Forelimb muscle (tissue), 1 donor: ENCODE results near the gene NDUFB5. TPM values are rescaled to one million over a fixed set of nuclear protein-coding genes. Genes with fewer than 3 reads are reported as not detected.

ENCODE experiments used
- DNase-seq: peaks from one replicate; pipeline ENCODE4 v3.0.0-alpha.2; 2013; ENCODE audit warnings: low read depth
- polyA plus RNA-seq: library from polyadenylated mRNA; unstranded; fragments of 120-200 nt; gene quantifications from one replicate; pipeline ENCODE4 v1.2.1, GENCODE V29; 2013; ENCODE audit not compliant: insufficient read length

Gene NDUFB5
- 177 TPM for polyA plus RNA-seq

- DNase-seq = peak; percentile 98
Measured at GRCh38 chr3:179604321-179605078, at the start of gene NDUFB5, which contains the start of gene MRPL47. TSS of gene NDUFB5 (plus strand) at chr3:179604794. CDS start at chr3:179604816, 22 bp downstream. TSS of gene MRPL47 (minus strand) at chr3:179604638. CDS start at chr3:179604624, 14 bp downstream.

DNA sequence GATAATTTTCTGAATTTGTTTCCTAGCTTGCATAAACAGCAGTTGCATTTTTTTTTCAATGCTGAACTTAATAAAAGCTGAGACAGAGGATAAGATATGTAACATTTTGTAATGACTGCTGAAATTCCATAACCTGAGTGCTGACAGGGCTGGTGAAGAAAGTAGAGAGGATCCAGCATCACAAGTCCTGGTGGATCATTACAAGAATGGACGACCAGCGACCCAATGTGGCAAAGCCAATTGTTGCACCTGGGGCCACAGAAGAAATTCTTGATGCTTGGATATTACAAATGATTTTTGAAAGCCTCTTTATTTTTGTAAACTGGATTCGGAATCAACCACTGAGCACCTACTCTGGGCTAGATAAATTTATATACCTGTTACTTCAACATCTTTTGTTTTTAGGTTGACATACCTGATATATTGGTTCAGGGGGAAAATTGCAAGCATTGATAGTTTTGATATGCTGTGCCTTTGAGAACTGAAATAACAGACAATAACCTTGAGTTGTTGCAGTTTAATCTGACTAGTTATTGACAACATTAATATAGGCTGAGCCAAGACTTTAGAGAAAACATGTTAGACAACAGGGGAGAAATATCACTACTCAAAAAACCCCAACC lies 45.7 kb upstream of the NDUFB5 start:
- peak; percentile 43 for DNase-seq

- no peak for DNase-seq
Measured at GRCh38 chr3:179560791-179561190, 43.8 kb upstream of the NDUFB5 start.

GRCh38 chr3:179562591-179563270 lies 41.9 kb upstream of the NDUFB5 start, which contains the start of gene ACTL6A:
TSS of gene ACTL6A (plus strand) at chr3:179562926. CDS start at chr3:179563093, 167 bp downstream.
- DNase-seq = peak; percentile 99

GRCh38 chr3:179563271-179563783 lies 41.3 kb upstream of the NDUFB5 start:
- DNase-seq = no peak

DNA sequence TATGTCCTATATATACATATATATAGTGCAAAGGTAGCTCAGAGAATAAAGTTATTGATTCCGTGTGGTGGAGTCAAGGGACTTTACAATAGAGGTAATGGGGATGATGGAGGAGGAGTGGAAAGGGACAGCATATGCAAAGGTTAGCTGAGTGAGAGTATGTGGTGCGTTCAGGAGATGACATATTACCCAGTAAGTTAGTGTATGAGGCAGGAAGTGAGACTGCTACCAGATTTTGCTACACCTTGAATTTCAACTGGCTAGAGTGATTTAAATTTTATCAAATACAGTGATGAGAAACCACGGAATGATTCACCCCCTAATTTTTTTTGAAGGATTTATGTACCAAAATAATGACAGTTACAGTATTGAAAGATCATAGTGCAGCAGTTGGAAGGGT lies 39.1 kb upstream of the NDUFB5 start:
- no peak for DNase-seq

- no peak for DNase-seq
Measured at GRCh38 chr3:179580992-179581391, 23.6 kb upstream of the NDUFB5 start.

DNA sequence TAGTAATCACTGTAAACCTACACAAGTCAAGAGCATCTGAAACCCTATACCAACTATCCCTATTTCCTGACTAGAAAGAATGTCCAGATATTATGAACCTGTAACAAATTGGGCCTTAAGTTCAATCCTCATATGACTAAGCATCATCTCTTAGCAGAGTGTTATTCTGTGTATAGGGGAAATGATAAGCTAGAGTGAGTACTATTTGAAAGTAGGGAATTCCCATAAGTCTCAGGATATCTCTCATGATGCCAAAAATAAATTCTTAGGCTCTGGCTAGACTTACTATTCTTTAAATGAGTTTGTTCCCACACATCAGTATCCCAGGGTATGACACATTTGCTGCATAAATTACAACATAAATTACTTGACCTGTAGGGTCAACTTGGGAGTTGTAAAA lies 15.5 kb upstream of the NDUFB5 start:
- DNase-seq = no peak

GRCh38 chr3:179590669-179591068 lies 13.9 kb upstream of the NDUFB5 start:
- no peak for DNase-seq

DNA sequence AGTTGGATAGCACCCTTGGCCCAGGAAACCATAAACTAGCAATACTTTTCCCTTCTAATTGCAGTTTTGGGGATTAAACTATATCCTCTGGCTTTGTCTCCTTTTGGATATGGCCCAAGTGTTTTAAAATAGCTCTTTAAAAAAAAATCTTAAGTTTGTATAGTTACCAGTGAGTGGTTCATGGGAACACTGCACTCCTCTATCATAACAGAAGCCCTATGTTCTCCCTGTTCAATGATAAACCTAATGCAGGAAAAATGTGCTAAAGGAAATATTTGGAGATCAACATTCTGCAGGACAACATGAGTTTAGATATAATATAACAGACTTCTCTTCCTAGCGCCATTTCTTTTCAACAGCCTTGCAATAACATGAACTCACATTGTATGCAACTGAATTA lies 13.3 kb upstream of the NDUFB5 start:
- DNase-seq = no peak

DNA sequence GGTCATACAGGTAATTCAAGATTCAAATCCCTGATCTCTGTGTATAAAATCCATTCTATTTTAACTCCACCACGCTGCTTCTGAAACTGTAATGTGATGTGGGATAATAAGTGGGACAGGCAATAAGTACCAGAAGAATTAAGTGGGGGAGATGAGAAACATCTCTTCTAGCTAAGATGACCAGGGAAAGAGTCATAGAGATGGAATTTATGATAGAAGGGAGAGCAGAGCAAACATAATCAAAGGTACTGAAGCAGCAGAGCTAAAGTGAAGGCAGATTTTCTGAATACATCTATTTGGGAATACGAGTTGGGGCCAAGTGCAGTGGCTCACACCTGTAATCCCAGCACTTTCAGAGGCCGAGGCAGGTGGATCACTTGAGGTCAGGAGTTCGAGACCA lies 5.1 kb upstream of the NDUFB5 start:
- no peak for DNase-seq

DNA sequence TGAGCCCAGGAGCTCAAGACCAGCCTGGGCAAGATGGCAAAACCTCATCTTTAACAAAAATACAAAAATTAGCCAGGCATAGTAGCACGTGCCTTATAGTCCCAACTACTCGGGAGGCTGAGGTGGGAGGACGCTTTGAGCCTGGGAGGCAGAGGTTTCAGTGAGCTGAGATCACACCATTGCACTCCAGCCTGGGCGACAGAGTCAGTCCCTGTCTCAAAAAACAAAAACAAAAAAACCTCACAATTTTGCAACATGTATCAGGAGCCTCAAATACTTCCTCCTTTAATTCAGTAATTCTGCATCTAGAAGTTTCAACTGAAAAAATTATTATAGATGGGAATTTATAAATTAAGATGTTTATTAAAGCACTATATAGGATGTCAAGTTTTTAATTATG lies 1.3 kb upstream of the NDUFB5 start:
- no peak for DNase-seq

GRCh38 chr3:179603831-179604230 lies 763 bp upstream of the NDUFB5 start:
- no peak for DNase-seq

DNA sequence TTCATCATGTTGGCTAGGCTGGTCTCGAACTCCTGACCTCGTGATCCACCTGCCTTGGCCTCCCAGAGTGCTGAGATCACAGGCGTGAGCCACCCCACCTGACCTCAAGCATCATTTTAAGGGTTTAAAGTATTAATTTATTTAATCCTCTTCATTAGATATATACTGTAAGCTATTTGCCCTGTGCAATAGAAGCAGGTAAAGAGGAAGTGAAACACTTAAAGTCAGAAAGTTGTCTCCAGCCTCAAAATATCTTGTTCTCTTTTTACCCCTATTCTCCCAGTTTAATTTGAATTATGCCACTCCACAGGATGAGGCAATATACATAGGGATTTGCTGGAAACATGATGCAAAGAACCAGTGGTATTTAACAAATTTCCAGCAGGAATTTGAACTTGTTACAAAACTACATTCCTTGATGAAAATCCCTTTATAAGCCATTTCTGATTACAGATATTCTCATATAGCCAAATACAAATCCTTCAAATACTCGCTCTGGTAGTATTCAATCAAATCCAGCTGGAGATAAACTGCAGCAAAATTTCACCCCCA lies 2.0 kb downstream of the NDUFB5 start:
- DNase-seq = no peak

DNA sequence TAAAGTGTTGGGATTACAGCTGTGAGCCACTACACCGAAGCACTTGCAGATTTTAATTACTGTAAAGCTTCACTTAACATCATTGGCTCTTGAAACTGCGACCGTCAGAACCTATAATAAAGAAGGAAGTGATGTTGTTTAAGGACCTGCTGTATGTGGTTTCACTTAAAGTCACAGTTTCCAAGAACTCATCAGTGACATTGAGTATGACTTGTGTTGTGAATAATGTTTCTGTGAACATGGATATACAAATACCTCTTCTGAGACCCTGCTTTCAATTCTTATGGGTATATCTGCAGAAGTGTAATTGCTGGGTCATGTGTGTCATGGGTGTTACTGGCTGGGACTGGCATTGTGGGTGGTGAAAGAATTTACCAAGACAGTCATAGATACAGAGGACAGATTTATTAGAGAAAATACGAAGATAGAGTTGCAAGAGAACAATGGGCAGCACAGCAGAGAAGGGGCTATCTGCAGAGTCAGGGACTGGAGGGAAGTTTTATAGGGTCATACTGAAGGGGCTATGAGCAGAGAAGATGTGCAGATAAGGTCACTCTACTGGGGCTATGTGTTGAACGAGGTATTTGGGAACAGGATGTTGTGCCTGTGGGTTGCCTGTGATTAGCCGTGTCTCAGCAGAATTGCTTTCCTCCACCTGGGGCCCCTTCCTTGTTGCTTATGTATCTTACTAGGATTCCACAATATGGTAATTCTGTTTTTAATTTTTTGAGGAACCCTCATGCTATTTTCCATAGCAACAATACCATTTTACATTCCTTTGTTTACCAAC lies 4.5 kb downstream of the NDUFB5 start:
- no peak for DNase-seq

- no peak for DNase-seq
Measured at GRCh38 chr3:179610066-179610465, 5.5 kb downstream of the NDUFB5 start.

DNA sequence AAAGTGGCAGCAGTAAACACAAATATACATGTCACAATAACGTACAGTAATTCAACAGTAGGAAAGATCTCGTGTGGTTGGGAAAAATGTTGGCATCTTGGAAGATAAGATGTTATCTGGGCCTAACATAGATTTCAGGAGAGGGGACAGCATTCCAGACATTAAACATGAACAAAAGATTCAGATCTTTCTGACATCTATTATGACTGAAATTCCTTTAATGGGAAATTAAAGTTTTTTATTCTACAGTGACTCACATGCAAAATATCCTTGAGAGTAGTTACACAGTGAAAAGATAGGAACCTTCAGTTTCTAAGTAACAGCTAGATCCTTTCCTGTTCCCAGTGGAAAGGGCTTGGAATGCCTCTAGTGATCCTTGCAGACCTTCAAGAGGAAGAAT lies 9.2 kb downstream of the NDUFB5 start:
- DNase-seq = no peak

- no peak for DNase-seq
Measured at GRCh38 chr3:179615458-179616173, 11.0 kb downstream of the NDUFB5 start.

DNA sequence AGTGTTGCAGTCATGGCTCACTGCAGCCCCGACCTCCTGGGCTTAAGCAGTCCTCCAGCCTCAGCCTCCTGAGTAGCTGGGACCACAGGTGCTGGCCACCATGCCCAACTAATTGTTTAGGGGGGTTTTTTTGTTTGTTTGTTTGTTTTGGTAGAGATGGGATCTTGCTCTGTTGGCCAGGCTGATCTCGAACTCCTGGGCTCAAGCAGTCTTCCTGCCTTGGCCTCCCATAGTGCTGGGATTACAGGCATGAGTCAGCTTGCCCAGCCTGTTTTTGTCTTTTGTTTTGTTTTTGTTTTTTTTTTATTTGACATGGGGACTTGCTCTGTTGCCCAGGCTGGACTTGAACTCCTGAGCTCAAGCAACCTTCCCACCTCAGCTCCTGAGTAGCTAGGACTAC lies 17.4 kb downstream of the NDUFB5 start:
- DNase-seq = no peak

- DNase-seq = no peak
Measured at GRCh38 chr3:179624451-179624850, 19.9 kb downstream of the NDUFB5 start.
